Thyroid gland (tissue), 4 donors: Measurements from ENCODE around the gene TEKT3. TPM values are rescaled to one million over a fixed set of nuclear protein-coding genes. Genes with fewer than 3 reads are reported as not detected.

Experiments
- DNase-seq, 2 donors: peaks; one replicate each; pipeline ENCODE4 v3.0.0-alpha.2; 2019
- H3K27ac ChIP-seq, 3 donors: fragments of 200-600 bp; sonication (generic); 1 replicate in 2 of 3; 2 replicates in 1 of 3; pipeline ENCODE4 v1.5.1; 2016 to 2019; ENCODE audit warnings: mild to moderate bottlenecking in 1 of 3, moderate library complexity in 1 of 3
- H3K27me3 ChIP-seq: fragments of 200-600 bp; sonication (generic); one replicate; pipeline ENCODE4 v1.5.1; 2019
- H3K36me3 ChIP-seq, 2 donors: fragments of 200-600 bp; sonication (generic); one replicate each; pipeline ENCODE4 v1.5.1; 2016 to 2019
- H3K4me1 ChIP-seq, 2 donors: fragments of 200-600 bp; sonication (generic); one replicate each; pipeline ENCODE4 v1.5.1; 2017 to 2019
- H3K4me3 ChIP-seq, 3 donors: fragments of 200-600 bp; sonication (generic); replicated peaks in 1 of 3; 1 replicate in 2 of 3; 2 replicates in 1 of 3; pipeline ENCODE4 v1.5.1; 2016; ENCODE audit warnings: mild to moderate bottlenecking in 1 of 3
- H3K9me3 ChIP-seq: fragments of 200-600 bp; sonication (generic); one replicate; pipeline ENCODE4 v1.5.1; 2017
- CTCF ChIP-seq, 6 experiments: fragments of 200-600 bp in 3 of 6; fragments of 450-650 bp in 3 of 6; sonication (generic) in 3 of 6; IDR thresholded peaks; one replicate each; pipeline ENCODE4 v1.5.1; 2016 to 2019; ENCODE audit warnings: antibody characterized with exemption in 6 of 6, mild to moderate bottlenecking in 2 of 6, inconsistent platforms in 1 of 6, moderate library complexity in 1 of 6
- POLR2A ChIP-seq, 2 donors: fragments of 450-650 bp; IDR thresholded peaks; one replicate each; pipeline ENCODE4 v1.6.1; 2017; ENCODE audit warnings: antibody characterized with exemption in 2 of 2, mild to moderate bottlenecking in 2 of 2, moderate library complexity in 1 of 2
- WGBS, 2 donors: methylation state at CpG; one replicate each; pipeline ENCODE4 v1.1.5; 2017; 5-methylcytosine and 5-hydroxymethylcytosine counted together
- intact Hi-C: fragments of 100-400 bp; cut with DNase I; formaldehyde crosslinking; loops from one replicate; pipeline ENCODE4 v1.15.1; 2023
- total RNA-seq, 4 donors: library from RNA; depleted of rRNA; stranded (reverse); fragments of >200 nt; gene quantifications; one replicate each; pipeline ENCODE4 v1.2.3, GENCODE V29; 2016

TEKT3 gene
- total RNA-seq, 4 donors from 2014 or later, result 1.1 to 2.3 (median 1.9) TPM; not detected in 1

- H3K27ac ChIP-seq, result no peak overlapping the region
- H3K4me1 ChIP-seq, result peaks cover 0 to under 1% of the 10 kb centered on the region in 2 donors
- H3K4me3 ChIP-seq, result no peak overlapping the region
- no peak for DNase-seq
- 91% methylated on average over 9 of the region's 9 CpGs for WGBS, 2 donors
- intact Hi-C loops, result loop anchor here (10.0 kb wide), 1 partner anchor 134 kb away; no protein-coding TSS in a partner anchor
- no peaks in the 10 kb centered on the region for H3K27me3 ChIP-seq
- H3K9me3 ChIP-seq, result no peaks in the 10 kb centered on the region
- H3K36me3 ChIP-seq, result no peaks in the 10 kb centered on the region
- TF ChIP-seq POLR2A (IDR thresholded peaks at IDR 0.05) (no peak), CTCF (IDR thresholded peaks at IDR 0.05) (no peak)
These were observed 70.6 kb downstream of the TEKT3 start for GRCh38 chr17:15270628-15271381.

- intact Hi-C loops, result loop anchor here (5.0 to 10.0 kb wide), 2 partner anchors 78 to 135 kb away; no protein-coding TSS in a partner anchor
These were observed 71.7 kb downstream of the TEKT3 start for GRCh38 chr17:15269780-15270089.

GRCh38 chr17:15269087-15269779 is 72.2 kb downstream of the TEKT3 start:
- Histone ChIP-seq H3K4me1 (peaks cover 13 to 16% of the 10 kb centered on the region in 2 donors), H3K27me3 (no peaks in the 10 kb centered on the region), H3K36me3 (no peaks in the 10 kb centered on the region), H3K27ac (no peak overlapping the region), H3K9me3 (no peaks in the 10 kb centered on the region), H3K4me3 (no peak overlapping the region)
- DNase-seq, result no peak
- TF ChIP-seq CTCF (IDR thresholded peaks at IDR 0.05) (no peak), POLR2A (IDR thresholded peaks at IDR 0.05) (no peak)
- intact Hi-C loops, result loop anchor here (5.0 kb wide), 1 partner anchor 78 kb away; no protein-coding TSS in a partner anchor
- 66 to 72% methylated on average over 7 of the region's 7 CpGs for WGBS, 2 donors

More at GRCh38 chr17:15269780-15270089, 71.7 kb downstream of the TEKT3 start:
- DNase-seq, result no peak
- no peak overlapping the region for H3K4me3 ChIP-seq
- no peaks in the 10 kb centered on the region for H3K27me3 ChIP-seq
- TF ChIP-seq CTCF (IDR thresholded peaks at IDR 0.05) (no peak), POLR2A (IDR thresholded peaks at IDR 0.05) (no peak)
- H3K4me1 ChIP-seq, result peaks cover 8 to 11% of the 10 kb centered on the region in 2 donors
- no peak overlapping the region for H3K27ac ChIP-seq
- H3K36me3 ChIP-seq, result no peaks in the 10 kb centered on the region
- H3K9me3 ChIP-seq, result no peaks in the 10 kb centered on the region
- WGBS, 2 donors, result 80 to 83% methylated on average over 5 of the region's 5 CpGs

GRCh38 chr17:15268461-15268860 is 72.9 kb downstream of the TEKT3 start:
- H3K27ac ChIP-seq, result no peak overlapping the region

More at GRCh38 chr17:15268461-15268860, 72.9 kb downstream of the TEKT3 start:
- Histone ChIP-seq H3K4me3 (no peak overlapping the region), H3K27me3 (no peaks in the 10 kb centered on the region), H3K9me3 (no peaks in the 10 kb centered on the region), H3K4me1 (peaks cover 20 to 21% of the 10 kb centered on the region in 2 donors), H3K36me3 (no peaks in the 10 kb centered on the region)
- intact Hi-C loops, result loop anchor here (5.0 kb wide), 1 partner anchor 79 kb away; no protein-coding TSS in a partner anchor
- 44 to 51% methylated on average over 1 of the region's 1 CpG for WGBS, 2 donors
- TF ChIP-seq CTCF (IDR thresholded peaks at IDR 0.05) (no peak), POLR2A (IDR thresholded peaks at IDR 0.05) (no peak)
- no peak for DNase-seq
